Hematopoietic multipotent progenitor cell treated with erythropoietin and hydrocortisone succinate and interleukin-3 and kit ligand, for 17 days (in vitro differentiated cells): ENCODE data around the gene RPL13.

Source experiments
- DNase-seq: peaks from one replicate; pipeline ENCODE4 v3.0.0-alpha.2; 2015; ENCODE audit warnings: low spot score

The RPL13 gene

DNA sequence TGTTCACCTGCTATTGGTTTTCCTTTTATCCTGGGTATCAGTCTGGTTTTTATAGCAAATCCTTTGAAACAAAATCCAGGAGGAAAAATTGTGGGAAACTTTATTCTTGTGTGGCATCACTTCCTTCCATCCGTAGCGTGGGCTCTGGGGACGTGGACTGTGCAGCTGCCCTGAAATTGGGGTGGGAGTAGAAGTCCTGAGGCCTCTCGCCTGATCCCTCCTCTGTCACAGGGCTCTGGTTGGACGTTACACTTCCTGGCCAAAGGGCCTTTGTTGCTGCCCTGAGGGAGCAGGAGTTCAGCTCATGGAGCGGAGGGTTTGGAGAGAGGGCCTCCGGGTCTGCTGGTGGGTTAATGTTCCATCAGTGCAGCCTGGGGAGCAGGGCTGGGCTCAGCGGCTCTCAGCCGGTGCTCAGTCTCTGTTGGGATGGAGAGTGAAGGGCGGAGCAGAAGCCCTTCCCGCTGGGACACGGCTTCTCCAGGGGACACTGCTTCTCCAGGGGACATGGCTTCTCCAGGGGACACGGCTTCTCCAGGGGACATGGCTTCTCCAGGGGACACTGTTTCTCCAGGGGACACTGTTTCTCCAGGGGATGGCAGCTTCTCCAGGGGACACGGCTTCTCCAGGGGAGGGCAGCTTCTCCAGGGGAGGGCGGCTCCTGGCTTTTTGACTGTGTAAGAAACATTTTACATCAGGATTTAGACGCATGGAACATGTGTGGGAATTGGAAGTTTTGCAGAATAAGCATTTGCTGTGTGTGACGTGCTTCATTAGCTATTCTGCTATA lies 15.2 kb upstream of the RPL13 start:
- no peak for DNase-seq

DNA sequence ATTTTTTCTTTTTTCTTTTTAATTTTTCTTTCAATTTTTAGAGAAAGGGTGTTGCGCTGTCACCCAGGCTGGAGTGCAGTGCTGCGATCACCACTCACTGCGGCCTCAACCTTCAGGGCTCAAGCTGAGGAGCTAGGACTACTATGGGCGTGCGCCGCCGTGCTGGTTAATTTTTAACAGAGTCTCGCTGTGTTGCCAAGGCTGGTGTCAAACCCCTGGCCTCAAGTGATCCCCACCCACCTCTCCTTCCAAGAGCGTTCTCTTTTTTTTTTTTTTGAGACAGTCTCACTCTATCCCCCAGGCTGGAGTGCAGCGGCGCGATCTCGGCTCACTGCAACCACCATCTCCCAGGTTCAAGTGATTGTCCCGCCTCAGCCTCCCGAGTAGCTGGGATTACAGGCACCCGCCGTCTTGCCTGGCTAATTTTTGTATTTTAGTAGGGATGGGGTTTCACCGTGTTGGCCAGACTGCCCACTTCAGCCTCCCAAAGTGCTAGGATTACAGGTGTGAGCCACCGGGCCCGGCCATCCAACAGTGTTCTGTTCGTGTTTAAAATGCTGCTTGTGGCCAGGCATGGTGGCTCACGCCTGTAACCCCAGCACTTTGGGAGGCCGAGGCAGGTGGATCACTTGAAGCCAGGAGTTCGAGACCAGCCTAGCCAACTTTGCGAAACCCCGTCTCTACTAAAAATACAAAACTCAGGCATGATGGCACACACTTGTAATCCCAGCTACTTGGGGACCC lies 14.5 kb upstream of the RPL13 start:
- no peak for DNase-seq

DNA sequence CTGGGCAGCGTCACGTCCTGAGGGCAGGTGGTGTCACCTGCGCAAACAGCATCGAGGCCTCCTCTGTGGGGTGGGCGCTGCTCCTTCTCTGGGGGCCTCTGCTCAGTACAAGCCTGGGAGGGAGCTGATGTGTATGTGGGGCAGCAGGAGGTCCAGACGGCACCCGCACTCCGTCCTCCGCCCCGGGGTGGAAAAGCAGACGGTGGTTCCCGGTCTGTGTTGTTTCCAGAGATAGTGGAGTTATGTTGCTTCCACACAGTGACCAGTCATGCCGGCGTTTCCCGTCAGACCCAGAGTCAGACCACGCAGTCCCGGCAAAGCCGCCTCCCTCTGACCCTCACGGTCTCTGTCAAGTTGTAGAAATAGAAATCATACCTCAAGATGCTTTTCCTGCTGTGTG lies 13.7 kb upstream of the RPL13 start:
- no peak for DNase-seq

DNA sequence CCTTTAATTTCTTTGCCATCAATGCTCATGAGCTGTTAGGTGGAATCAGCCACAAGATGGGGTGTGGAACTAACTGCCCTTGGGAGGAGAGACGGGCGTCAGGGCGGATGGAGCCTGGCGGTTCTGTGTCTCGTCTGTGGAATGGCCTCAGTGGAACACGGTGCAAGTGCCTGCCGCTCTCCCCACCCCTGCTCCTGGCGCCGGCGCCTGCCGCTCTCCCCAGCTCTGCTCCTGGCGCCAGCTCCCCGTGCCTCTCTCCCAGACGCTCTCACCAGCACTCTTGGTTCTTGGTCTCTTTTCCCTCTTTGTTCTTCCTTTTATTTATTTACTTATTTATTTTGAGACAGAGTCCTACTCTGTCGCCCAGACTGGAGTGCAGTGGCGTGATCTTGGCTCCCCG lies 13.2 kb upstream of the RPL13 start:
- no peak for DNase-seq

DNA sequence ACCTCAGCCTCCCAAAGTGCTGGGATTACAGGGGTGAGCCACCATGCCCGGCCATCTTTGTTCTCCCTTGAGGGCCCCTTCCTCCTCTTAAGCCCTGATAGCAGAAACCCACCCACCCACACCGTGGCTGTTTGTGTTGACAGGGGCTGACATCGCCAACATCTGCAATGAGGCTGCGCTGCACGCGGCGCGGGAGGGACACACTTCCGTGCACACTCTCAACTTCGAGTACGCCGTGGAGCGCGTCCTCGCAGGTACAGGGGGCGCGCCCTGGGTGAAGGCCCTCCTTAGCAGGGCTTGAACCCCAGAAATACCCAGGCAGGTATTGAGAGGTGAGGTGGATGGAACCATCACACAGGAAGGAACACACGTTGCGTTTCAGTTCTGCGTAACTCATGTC lies 12.6 kb upstream of the RPL13 start:
- no peak for DNase-seq

DNA sequence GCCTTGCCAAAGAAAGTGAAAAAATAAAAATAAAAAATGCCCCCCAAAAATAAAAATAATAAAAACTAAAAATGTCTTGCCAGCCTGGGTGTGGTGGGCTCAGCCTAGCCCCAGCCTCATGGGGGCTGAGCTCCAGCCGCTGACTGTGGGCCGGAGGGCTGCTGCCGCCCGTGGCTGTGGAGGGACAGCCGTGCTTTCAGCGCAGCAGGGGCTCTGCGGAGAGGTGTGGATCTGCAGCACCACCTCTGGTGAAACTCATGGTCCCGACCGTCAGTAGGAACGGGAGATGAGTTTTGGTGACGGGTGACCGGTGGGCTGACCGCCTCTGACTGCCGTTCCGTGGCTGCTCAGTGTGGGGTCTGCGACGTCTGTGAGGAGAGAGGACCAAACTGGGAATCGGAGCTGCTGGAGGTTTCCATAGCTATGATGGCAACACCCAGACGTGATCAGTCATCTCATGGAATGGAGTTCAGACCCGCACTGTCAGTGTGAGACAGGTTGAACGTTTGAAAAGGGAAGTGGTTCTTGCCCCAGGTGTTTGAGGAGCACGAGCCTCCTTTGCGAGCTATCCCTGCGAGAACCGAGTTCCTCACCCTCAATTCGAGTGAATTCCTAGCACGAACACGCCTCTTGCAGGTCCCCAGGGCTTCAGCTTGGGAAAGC lies 12.0 kb upstream of the RPL13 start:
- no peak for DNase-seq

DNA sequence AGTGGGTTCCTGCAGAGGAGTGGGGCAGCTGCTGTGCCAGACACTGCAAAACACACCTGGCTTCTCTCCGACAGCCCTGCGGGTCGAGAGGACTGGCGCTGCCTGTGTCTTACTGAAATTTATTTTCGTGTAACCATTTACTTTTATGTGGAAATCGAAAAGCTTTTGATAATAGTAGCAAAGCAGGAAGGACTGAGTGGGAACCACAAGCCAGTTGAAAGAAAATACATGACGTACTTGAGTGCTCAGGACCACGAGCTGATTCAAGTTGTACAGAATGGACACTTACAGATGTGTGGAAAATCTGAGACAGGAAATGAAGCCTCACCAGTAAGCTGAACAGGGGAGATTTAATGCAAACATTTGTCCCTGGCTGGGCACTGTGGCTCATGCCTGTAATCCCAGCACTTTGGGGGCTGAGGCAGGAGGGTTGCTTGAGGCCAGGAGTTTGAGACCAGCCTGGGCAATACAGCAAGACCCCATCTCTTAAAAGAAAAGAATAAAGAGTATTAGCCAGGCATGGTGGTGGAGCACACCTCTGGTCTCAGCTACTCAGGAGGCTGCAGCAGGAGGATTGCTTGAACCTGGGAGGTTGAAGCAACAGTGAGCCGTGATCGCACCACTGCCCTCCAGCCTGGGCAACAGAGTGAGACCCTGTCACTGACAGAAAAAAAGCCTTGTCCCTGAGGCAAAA lies 11.3 kb upstream of the RPL13 start:
- DNase-seq, result no peak

DNA sequence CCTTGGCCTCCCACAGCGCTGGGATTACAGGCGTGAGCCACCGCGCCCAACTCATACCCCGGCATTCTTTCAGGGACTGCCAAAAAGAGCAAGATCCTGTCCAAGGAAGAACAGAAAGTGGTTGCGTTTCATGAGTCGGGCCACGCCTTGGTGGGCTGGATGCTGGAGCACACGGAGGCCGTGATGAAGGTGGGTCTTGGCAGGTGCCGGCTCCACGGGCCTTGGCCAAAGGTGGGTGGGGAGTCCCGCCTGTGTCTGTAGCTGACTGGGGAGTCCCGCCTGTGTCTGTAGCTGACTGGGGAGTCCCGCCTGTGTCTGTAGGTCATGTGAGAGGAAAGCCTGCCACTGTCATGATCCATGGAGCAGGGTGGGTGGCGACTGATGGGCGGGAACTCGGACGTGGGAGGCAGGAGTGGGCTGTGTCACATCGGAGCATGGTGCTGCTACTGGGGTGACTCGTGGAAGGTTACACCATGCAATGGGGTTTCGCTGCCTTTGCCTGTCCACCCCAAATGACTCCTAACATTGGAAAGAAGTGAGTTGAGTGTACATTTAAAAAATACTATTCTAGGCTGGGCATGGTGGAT lies 10.0 kb upstream of the RPL13 start:
- DNase-seq, result no peak

DNA sequence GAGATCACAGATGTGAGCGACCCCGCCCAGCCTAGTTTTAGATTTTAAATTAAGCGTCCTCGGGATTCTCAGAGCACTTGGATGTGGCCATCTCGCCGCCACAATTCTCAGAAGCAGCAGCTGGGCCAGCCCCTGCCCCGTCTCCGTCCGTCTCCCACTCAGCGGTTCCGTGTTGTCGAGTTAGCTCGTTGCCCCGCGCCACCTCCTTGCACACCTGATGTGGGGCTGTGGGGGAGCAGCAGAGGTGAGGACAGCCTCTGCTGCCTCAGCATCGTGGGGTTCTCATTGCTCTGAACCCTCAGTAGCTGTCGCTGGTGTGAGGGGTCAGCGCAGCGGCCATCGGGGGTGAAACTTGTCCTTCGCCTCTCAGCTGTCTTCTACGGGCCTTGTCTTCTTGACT lies 8.2 kb upstream of the RPL13 start:
- DNase-seq, result no peak

DNA sequence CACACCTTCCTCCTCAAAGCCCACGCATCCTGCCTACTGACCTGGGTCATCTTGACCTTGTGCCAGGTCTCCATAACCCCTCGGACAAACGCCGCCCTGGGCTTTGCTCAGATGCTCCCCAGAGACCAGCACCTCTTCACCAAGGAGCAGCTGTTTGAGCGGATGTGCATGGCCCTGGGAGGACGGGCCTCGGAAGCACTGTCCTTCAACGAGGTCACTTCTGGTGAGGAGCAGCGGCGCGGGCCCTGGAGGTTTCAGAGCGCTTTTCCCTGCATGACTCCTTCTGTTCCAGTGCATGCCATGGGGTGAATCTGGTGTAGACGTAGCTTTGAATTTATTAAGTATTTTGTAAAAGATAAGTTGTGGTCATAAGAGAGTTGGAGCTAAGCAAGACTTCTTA lies 7.6 kb upstream of the RPL13 start:
- DNase-seq, result no peak

DNA sequence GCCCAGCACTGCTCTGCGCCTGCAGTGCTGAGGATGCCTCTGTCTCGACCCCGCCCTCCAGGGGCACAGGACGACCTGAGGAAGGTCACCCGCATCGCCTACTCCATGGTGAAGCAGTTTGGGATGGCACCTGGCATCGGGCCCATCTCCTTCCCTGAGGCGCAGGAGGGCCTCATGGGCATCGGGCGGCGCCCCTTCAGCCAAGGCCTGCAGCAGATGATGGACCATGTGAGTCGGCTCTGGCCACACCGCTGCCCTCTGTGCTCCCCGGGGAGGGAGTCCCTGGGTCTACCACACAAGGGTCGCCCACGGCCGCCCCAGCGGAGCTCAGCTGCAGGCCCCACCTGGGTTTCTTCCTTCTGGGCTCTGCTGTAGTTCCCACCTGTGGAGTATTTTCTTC lies 6.7 kb upstream of the RPL13 start:
- no peak for DNase-seq

DNA sequence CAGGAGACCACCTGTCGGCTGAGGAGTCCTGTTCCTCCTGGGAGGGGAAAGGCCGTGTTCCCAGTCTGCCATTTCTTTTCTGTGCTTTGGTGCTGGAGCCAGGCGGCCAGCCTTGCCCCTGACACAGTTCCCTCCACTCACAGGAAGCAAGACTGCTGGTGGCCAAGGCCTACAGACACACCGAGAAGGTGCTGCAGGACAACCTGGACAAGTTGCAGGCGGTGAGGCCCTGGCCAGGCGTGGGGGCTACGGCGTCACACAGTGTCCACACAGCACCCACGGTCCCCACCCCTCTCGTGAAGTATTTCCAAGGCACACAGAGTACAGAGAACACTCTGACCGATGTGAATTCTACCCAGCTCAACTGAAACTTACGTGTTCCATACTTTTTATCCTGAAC lies 6.1 kb upstream of the RPL13 start:
- DNase-seq, result no peak

DNA sequence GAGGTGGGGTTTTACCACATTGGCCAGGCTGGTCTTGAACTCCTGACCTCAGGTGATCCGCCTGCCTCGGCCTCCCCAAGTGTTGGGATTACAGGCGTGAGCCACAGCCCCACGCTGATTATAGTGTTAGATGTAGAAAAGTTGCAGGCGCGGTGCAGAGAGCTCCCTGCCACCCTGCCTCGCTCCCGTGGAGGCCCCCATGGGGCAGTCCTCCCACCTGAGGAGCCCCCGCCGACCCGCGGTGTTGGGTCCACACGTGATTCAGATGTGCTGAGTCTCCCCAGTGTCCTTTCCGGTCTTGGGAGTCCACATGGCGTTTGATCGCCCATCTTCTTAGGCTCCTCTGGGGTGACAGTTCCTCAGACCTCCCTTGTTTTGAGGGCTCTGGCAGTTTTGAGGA lies 5.2 kb upstream of the RPL13 start:
- DNase-seq, result no peak

DNA sequence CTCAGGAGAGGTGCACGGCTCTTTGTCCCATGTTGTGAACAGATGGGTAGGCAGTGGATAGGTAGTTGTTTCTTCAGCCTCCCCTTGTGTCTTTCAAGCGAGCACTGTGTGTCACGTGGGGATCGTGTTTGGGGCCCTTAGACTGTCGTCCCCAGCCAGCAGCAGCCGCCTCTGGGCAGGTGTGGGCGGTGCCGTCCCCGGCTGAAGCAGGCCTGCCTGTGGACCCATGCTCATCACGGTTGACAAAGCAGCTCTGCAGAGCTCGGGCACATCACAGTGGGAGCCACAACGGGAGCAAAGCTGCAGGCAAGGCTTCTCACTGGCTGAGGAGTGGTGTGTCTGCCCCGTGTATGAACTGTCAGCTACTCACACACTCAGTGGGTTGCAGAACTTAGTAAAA lies 4.7 kb upstream of the RPL13 start:
- no peak for DNase-seq

DNA sequence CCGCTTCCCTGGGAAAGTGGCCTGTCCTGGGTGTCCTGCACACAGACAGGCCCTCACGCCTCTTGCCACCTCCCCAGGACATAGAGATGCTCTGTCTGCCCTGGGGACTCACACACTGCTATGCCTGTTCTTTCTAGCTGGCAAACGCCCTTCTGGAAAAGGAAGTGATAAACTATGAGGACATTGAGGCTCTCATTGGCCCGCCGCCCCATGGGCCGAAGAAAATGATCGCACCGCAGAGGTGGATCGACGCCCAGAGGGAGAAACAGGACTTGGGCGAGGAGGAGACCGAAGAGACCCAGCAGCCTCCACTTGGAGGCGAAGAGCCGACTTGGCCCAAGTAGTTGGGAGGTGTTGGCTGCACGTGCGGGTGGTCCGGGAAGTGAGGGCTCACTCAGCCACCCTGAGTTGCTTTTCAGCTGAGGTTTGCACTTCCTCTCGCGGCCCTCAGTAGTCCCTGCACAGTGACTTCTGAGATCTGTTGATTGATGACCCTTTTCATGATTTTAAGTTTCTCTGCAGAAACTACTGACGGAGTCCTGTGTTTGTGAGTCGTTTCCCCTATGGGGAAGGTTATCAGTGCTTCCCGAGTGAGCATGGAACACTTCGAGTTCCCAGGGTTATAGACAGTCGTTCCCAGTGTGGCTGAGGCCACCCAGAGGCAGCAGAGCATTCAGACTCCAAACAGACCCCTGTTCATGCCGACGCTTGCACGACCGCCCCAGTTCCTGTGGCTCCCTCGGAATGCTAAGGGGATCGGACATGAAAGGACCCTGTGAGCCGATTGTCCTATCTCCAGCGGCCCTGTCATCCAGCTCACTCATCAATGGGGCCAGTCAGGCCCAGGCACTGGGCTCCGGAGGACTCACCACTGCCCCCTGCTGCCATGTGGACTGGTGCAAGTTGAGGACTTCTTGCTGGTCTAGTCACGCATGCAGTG lies 3.5 kb upstream of the RPL13 start:
- DNase-seq, result peak; percentile 77

DNA sequence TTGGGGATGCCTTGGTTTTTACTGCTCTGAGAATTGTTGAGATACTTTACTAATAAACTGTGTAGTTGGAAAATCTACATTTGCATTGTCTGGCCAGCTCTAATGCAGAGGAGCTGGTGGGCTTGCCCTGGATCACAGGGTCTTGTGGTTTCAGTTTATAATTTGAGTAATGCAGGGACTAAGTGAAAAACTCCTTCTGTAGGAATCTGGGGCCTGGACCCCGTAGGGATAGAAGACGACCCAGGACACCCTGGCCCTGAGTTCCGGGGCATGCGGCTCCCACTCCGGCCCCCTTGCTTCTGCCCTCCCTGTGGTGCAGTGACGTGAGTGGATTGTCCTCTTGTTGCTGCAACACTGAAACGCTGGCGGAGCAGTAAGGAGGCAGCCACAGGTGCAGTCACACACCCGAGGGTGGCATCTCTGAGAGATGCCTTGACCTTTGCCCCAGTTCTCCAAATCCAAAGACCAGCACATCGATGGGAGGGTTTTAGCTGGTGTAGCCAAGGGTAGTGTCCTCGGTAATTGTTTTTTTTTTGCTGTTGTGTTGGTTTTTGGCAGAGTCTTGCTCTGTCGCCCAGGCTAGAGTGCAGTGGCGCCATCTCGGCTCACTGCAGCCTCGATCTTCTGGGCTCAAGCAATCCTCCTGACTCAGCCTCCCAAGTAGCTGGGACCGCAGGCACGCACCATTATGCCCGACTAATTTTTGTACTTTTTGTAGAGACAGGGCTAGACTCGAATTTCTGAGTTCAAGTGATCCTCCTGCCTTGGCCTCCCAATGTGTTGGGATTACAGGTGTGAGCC lies 2.6 kb upstream of the RPL13 start:
- no peak for DNase-seq

DNA sequence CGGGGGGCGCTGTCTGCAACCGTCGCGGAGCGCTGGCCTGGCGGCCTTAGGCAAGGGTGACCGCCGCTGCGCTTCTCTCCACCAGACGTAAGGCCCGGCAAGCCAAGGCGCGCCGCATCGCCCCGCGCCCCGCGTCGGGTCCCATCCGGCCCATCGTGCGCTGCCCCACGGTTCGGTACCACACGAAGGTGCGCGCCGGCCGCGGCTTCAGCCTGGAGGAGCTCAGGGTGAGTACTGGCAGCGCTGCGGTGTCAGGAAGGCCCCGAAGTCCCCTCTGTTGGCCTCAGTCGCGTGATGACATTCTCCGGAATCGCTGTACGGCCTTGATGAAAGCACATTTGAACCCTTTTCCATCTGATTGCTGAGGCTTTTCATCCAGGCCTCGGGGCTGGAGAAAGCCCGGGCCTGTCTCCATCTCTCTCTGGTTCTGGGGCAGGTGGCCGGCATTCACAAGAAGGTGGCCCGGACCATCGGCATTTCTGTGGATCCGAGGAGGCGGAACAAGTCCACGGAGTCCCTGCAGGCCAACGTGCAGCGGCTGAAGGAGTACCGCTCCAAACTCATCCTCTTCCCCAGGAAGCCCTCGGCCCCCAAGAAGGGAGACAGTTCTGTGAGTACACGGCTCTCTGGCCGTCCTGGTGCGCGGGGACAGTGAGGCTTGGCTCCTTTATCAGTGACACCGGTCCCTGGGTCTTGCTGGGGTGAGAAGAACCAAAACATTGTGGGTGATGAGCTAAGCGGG lies 831 bp downstream of the RPL13 start:
- no peak for DNase-seq

DNA sequence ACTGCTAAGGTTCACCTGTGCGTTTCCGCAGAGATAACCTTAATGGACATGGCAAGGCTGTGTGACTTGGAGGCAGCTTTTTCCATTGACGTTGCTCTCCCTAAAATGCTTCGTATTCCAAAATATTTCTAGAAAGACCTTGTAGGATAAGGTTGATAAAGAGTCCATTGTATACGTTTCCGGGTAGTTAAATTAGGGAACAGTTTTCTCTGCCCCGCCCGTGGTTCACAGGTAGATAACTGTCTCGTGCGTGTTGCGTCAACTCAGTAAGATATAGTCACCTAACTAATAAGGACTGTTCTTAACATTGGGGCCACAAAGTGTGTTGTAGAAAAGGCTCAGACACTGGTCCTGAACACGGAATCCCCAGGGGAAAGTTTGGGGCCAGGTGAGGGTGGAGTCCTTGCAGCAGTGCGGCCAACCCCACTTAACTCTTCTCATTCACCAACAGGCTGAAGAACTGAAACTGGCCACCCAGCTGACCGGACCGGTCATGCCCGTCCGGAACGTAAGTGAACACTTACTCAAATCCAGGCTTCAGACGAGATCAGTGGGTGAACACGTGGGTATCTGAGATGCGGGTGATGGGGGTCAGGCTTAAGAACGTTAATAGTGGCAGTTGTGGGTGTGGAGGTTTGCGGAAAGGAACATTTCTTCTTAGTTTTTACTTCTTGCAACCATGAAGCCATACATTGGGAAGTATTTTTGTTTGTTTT lies 1.6 kb downstream of the RPL13 start:
- no peak for DNase-seq

DNA sequence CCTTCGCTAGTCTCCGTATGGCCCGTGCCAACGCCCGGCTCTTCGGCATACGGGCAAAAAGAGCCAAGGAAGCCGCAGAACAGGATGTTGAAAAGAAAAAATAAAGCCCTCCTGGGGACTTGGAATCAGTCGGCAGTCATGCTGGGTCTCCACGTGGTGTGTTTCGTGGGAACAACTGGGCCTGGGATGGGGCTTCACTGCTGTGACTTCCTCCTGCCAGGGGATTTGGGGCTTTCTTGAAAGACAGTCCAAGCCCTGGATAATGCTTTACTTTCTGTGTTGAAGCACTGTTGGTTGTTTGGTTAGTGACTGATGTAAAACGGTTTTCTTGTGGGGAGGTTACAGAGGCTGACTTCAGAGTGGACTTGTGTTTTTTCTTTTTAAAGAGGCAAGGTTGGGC lies 2.5 kb downstream of the RPL13 start:
- no peak for DNase-seq
